ENCODE measurements around the gene MRM1.
"Not testable (repeated sequence)": the region's sequence is repeated elsewhere in the genome, so short reads cannot be mapped to it uniquely, and the experiment has no call there.

The MRM1 gene

DNA sequence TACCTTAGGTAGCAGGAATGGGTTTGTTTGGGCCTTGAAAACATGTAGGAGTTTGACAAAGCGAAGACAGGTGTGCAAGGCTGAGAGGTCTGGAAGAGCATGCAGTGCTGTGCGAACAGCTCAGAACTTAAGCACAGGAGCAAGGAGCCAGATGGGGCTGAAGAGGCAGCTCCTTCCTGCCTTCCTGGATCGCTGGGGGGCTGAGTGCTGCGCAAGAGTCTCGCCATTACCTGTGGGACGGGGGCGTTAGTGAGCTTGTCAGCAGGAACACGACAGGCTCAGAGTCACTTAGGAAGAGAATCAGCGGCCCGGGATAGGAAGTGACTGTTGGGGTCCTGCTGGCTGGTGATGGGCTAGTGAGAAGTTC lies 464 bp upstream of the MRM1 start:
- DNase-seq (ENCODE audit: low spot score) (peak; percentile 37), FAIRE-seq (no peak)

GRCh38 chr17:36602030-36602748 lies 806 bp downstream of the MRM1 start:
- no peak for FAIRE-seq

DNA sequence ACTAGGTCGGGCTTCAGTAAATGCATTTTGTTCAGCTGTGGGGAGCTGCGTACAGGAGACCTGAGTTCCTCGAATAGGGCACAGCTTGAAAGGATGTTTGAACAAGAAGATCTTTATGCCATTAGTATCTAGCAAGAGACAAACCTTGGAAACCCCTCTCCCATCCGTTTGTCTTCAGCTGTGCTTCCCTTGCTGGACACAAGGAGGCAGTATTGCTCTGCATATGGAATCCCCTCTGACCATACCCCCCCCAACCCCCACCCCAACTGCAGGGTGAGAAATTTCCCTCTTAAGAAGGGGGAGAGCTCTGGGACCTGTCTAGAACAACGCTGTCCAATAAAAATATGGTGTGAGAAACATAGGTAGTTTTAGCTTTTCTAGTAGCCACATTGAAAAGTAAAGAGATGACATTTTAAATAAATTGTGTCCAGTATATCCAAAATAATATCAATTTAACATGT lies 1.6 kb downstream of the MRM1 start:
- FAIRE-seq, result no peak
- DNase-seq (ENCODE audit: low spot score), result peak; percentile 80

More at GRCh38 chr17:36602030-36602748, 806 bp downstream of the MRM1 start:
- no peak for DNase-seq (ENCODE audit: low spot score)

GRCh38 chr17:36605028-36605427 lies 3.6 kb downstream of the MRM1 start:
- DNase-seq (ENCODE audit: low spot score); FAIRE-seq: not testable (repeated sequence)

DNA sequence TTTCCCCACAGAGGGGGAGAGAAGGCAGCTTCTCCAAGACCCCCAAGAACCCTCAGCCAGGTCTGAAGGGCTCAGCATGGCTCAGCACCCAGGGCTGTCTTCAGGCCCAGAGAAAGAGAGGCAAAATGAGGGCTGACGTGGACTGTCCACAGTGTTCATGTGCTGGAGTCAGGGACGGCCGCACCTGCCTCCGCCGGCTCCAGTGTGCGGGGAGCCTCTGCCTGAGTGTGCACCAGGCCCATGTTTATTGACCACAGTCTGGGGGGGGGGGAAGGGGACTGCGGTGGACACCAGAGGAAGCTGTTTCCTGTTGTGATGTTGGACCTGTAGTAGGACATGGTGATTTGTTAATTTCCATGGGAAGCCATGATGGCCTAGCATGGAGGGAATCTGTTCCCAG lies 6.9 kb downstream of the MRM1 start:
- FAIRE-seq, result no peak

DNA sequence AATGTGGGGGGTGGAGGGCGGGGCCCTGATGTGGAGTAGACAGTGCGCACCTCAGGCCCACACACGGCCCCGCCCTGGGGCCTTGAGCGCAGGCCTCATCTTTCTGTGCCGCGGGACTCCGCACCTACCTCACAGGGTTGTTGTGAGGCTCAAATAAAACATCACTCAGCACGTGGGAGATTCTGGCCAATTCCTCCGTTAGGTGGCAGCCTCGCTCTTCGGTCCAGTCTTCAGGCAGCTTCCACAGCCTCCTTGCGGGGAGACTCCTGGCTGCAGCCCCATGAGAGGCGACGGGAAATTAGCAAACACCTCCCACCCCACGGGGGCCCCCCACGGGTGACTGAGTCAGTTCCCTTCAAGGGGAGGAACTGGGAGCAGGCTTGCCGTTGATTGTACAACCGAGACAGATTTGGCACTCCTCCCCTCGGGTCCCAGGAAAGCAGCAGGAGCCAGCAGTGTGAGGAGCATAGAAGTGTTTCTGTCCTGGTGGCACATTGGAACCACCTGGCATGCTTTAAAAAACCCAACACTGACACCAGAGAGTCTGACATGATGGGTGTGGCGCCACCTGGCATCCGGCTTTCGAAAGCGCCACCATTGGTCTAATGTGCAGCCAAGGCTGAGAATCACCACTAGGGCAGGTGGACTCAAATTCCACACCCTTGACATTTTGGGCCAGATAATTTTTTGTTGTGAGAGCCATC lies 7.6 kb downstream of the MRM1 start:
- FAIRE-seq (no peak), DNase-seq (ENCODE audit: low spot score) (no peak)

More for the DNA sequence above, 6.9 kb downstream of the MRM1 start:
- DNase-seq (ENCODE audit: low spot score), result no peak

DNA sequence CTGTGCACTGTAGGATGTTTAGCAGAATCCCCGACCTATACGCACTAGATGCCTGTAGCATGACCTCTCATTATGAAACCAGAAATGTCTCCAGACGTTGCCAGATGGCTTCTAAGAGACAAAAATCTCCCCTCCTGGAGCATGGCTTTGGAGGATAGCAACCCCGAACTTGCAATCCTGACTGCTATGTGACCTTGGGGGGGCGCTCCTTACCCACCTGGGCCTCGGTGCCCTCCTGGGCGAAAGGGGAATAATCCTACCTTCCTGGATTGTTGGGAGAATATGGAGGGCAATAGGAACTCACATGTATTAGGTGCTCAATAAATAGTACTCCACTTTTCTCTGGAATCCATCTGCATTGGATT lies 8.1 kb downstream of the MRM1 start:
- no peak for DNase-seq (ENCODE audit: low spot score)
- FAIRE-seq, result no peak

- DNase-seq (ENCODE audit: low spot score) (no peak), FAIRE-seq (no peak)
Observed at GRCh38 chr17:36610474-36610873, 9.1 kb downstream of the MRM1 start.

DNA sequence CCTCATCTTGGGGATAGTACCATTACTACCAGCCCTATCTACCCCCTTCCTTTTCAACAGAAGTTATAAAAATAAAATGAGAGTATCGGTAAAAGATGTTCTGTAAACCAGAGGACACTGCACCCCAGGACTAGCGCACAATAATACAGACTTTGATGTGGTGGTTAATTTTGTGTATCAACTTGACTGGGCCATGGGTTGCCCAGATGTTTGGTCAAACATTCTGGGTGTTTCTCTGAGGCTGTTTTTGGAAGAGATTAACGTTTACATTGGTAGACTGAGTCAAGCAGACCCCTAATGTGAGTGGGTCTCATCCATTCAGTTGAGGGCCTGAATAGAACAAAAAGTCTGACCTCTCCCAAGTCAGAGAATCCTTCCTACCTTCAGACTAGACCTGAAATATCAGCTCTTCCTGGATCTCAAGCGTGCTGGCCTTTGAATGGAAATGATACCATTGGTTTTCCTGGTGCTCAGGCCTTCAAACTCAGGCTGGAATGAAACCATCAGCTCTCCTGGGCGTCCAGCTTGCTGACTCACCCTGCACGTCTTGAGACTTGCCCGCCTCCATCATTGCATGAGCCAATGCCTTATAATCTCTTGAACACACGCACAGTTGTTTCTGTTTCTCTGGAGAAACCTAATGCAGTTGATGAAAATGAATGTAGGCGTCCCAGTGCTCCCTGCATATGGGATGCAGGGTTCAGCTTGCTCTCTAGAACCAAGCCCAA lies 10.1 kb downstream of the MRM1 start:
- FAIRE-seq, result no peak
- DNase-seq (ENCODE audit: low spot score), result no peak

- no peak for DNase-seq (ENCODE audit: low spot score)
- FAIRE-seq, result no peak
Observed at GRCh38 chr17:36612323-36612722, 10.9 kb downstream of the MRM1 start.

DNA sequence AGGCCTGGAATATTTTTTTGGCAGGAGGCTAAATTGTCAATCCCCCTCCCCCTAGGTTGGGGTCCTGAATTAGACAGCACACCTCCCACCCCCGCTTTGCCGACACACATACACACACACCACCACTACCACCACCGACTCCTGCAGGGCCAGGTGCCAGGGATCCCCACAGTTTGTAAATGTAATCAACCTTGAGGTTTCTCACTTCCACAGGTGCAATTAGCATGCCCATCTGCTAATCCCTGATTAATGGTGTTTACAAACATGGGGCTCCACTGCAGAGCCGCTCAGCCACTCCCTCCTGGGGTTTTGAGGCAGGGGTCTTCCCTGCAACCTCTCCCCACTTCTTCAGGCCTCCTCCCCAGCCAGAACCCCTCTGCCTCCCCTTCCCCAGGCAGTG lies 11.8 kb downstream of the MRM1 start:
- DNase-seq (ENCODE audit: low spot score), result no peak
- no peak for FAIRE-seq

DNA sequence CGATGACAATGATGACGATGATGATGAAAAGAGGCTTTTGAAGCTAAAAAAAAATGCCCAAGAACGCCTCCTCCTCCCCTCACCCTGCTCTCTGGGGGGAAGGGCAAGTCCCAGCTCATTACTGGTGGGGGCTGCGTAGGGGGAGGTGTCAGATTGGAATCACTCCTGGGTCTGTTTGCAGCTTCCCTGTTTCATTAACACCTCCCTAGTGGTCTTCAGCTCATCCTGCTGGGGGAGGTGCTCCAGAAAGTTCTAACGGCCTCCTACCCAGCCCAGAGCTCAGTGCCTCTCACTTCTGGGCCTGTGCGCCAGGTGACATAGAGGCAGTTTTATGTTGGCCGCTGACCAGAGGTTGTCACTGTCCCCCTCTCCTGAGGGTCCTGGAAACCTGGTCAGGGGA lies 12.7 kb downstream of the MRM1 start:
- FAIRE-seq (no peak), DNase-seq (ENCODE audit: low spot score) (no peak)

DNA sequence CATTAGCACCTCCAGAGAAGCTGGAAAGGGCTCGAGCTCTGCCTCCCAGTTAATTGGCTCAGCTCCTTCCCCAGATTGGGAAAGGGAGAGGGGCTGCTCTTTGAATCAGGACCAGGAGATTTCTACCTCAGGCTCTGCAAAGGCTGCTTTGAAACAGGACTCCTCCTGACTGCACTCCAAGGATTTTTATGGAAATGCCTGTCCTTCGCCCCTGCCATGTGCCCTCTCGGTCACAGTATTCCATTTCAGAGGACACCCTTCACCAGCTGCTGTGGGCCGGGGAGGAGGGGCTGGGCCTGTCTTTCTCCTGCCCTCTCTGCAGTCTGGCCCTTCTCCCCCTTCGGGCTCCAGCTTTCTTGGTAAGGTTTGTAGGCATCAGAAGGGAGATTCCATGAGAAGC lies 13.6 kb downstream of the MRM1 start:
- no peak for FAIRE-seq
- no peak for DNase-seq (ENCODE audit: low spot score)

DNA sequence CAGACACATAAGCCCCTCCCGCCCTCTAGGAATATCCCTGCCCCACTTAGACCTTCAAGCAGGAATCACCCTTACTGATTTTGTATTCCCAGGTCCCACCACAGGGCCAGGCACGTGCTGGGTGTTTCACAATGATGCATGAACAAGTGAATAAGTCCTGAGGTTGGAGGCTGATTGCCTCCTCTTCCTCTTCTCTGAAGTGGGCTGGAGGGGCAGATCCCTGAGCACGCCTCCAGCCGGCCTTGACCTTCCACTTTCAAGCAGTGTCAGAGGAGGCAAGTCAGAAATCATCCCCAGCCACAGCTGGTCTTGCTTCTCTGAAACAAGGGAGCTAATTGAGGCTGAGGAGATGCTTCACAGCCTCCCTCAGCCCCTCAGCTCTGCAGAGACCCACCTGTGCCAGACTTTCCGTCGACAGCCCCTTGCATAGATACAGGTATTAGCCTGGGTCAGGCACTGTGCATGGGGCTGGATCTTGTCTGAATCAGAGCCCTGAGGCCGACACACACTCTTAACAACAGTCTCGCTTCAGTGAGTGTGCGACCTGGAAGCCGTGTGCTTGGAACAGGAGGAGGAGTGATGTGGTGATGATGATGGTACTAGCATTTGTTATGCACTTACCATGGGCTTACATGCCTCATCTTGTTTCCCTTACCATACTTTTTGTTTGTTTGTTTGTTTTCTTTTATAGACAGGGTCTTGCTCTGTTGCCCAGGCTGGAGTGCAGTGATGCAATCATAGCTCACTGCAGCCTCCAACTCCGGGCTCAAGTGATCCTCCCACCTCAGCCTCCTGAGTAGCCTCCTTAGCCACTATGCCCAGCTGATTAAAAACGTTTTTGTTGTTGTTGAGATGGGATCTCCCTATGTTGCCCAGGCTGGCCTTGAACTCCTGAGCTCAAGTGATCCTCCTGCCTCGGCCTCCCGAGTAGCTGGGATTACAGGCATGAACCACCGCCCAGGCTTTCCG lies 15.0 kb downstream of the MRM1 start:
- FAIRE-seq (no peak), DNase-seq (ENCODE audit: low spot score) (no peak)

- DNase-seq (ENCODE audit: low spot score) (no peak), FAIRE-seq (no peak)
Observed at GRCh38 chr17:36617773-36618172, 16.4 kb downstream of the MRM1 start.

GRCh38 chr17:36623281-36623680 lies 21.9 kb downstream of the MRM1 start:
- DNase-seq (ENCODE audit: low spot score), result no peak
- FAIRE-seq, result no peak

DNA sequence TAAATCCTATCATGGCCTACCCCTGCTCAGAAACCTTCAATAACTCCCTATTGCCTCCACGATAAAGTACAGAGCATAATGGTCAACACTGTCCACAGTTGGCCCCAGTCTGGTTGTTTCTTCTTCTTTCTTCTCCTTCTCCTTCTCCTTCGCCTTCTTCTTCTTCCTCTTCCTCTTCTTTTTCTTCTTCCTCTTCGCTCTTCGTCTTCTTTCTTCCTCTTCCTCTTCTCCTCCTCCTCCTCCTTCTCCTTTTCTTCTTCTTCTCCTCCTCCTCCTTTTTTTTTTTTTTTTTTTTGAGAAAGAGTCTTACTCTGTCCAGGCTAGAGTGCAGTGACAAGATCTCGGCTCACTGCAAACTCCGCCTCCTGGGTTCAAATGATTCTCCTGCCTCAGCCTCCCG lies 23.8 kb downstream of the MRM1 start:
- DNase-seq (ENCODE audit: low spot score), result no peak
- no peak for FAIRE-seq

- FAIRE-seq (no peak), DNase-seq (ENCODE audit: low spot score) (no peak)
Observed at GRCh38 chr17:36627101-36627500, 25.7 kb downstream of the MRM1 start.

GRCh38 chr17:36628576-36628975 lies 27.2 kb downstream of the MRM1 start:
- DNase-seq (ENCODE audit: low spot score) (no peak), FAIRE-seq (no peak)

GRCh38 chr17:36629252-36629847 lies 28.0 kb downstream of the MRM1 start:
- DNase-seq (ENCODE audit: low spot score), result peak; percentile 91
- FAIRE-seq, result no peak

- DNase-seq (ENCODE audit: low spot score), result no peak
- no peak for FAIRE-seq
Observed at GRCh38 chr17:36629970-36630502, 28.7 kb downstream of the MRM1 start.

Data from urothelium cell line (cell line).